Stomach (tissue), 4 donors: ENCODE measurements around the gene IKZF1.

Source experiments
- CTCF ChIP-seq, 7 experiments: fragments of 450-650 bp in 4 of 7; fragments of 200-600 bp in 3 of 7; sonication (generic) in 3 of 7; IDR thresholded peaks; one replicate each; pipeline ENCODE4 v1.5.1; 2016 to 2019; ENCODE audit warnings: antibody characterized with exemption in 7 of 7, control low read depth in 2 of 7, mild to moderate bottlenecking in 1 of 7
- EP300 ChIP-seq: sonication (generic); formaldehyde crosslinking; IDR thresholded peaks from one replicate; pipeline ENCODE4 v1.6.1; 2017; ENCODE audit warnings: antibody characterized with exemption
- POLR2AphosphoS5 ChIP-seq, 3 donors: sonication (generic); formaldehyde crosslinking; IDR thresholded peaks; one replicate each; pipeline ENCODE4 v1.6.1; 2016; ENCODE audit warnings: antibody characterized with exemption in 3 of 3

- TF ChIP-seq CTCF (IDR thresholded peaks at IDR 0.05): no peak
- no peak for TF ChIP-seq POLR2AphosphoS5 (IDR thresholded peaks at IDR 0.05)
- no peak for TF ChIP-seq EP300
These were observed 5.2 kb downstream of the IKZF1 start for GRCh38 chr7:50309721-50310120.
